SK-N-SH treated with all-trans-retinoic acid at 6 μM for 48 hours (cell line): ENCODE data around the gene CHMP2A.
"Not testable (repeated sequence)": the region's sequence is repeated elsewhere in the genome, so short reads cannot be mapped to it uniquely, and the experiment has no call there.

Source experiments
- ATAC-seq: fragments of 200-7000 bp; cut with Tn5 transposase; 3 replicates; pipeline ENCODE4 v1.9.1; 2020; ENCODE audit warnings: mild to moderate bottlenecking, moderate library complexity
- CSDC2 ChIP-seq: fragments of 250-450 bp; sonication (Bioruptor Pico); IDR thresholded peaks from 2 replicates; pipeline ENCODE4 v1.5.0; 2020; ENCODE audit warnings: mild to moderate bottlenecking, moderate library complexity
- ESRRG ChIP-seq: fragments of 250-450 bp; sonication (Bioruptor Pico); IDR thresholded peaks from 2 replicates; pipeline ENCODE4 v1.6.1; 2021; ENCODE audit warnings: mild to moderate bottlenecking
- GLIS3 ChIP-seq: fragments of 250-450 bp; sonication (Bioruptor Pico); IDR thresholded peaks from 2 replicates; pipeline ENCODE4 v1.5.0; 2020; ENCODE audit warnings: mild to moderate bottlenecking, moderate library complexity
- ISL1 ChIP-seq: fragments of 250-450 bp; sonication (Bioruptor Pico); IDR thresholded peaks from 2 replicates; pipeline ENCODE4 v2.1.2; 2022; ENCODE audit warnings: mild to moderate bottlenecking, moderate library complexity
- OSR1 ChIP-seq: fragments of 250-450 bp; sonication (Bioruptor Pico); IDR thresholded peaks from 2 replicates; pipeline ENCODE4 v1.8.0; 2022; ENCODE audit warnings: moderate library complexity, mild to moderate bottlenecking, inconsistent platforms
- RARB ChIP-seq: fragments of 250-450 bp; sonication (Bioruptor Pico); IDR thresholded peaks from 2 replicates; pipeline ENCODE4 v1.8.0; 2021; ENCODE audit warnings: mild to moderate bottlenecking, moderate library complexity
- SNAI2 ChIP-seq: fragments of 250-450 bp; sonication (Bioruptor Pico); IDR thresholded peaks from 2 replicates; pipeline ENCODE4 v1.5.0; 2020; ENCODE audit warnings: mild to moderate bottlenecking, moderate library complexity
- TCF4 ChIP-seq: fragments of 250-450 bp; sonication (Bioruptor Pico); IDR thresholded peaks from 2 replicates; pipeline ENCODE4 v1.8.0; 2021; ENCODE audit warnings: mild to moderate bottlenecking, moderate library complexity, borderline replicate concordance
- TOX ChIP-seq: fragments of 250-450 bp; sonication (Bioruptor Pico); IDR thresholded peaks from 2 replicates; pipeline ENCODE4 v1.8.0; 2021; ENCODE audit warnings: mild to moderate bottlenecking, moderate library complexity, borderline replicate concordance
- ZC3H10 ChIP-seq: fragments of 250-450 bp; sonication (Bioruptor Pico); IDR thresholded peaks from 2 replicates; pipeline ENCODE4 v1.5.1; 2021; ENCODE audit warnings: mild to moderate bottlenecking, moderate library complexity
- ZFP3 ChIP-seq: fragments of 250-450 bp; sonication (Bioruptor Pico); IDR thresholded peaks from 2 replicates; pipeline ENCODE4 v1.5.0; 2020; ENCODE audit warnings: mild to moderate bottlenecking, moderate library complexity
- ZFP30 ChIP-seq: fragments of 450-650 bp; formaldehyde crosslinking; IDR thresholded peaks from 2 replicates; pipeline ENCODE4 v1.5.0; 2022; ENCODE audit warnings: mild to moderate bottlenecking, moderate library complexity
- ZNF565 ChIP-seq: fragments of 450-650 bp; formaldehyde crosslinking; conservative IDR thresholded peaks from 2 replicates; pipeline ENCODE4 v1.5.0; 2020; ENCODE audit warnings: low read depth, mild to moderate bottlenecking, moderate library complexity
- ZNF70 ChIP-seq: fragments of 450-650 bp; formaldehyde crosslinking; IDR thresholded peaks from 2 replicates; pipeline ENCODE4 v1.5.0; 2020; ENCODE audit warnings: mild to moderate bottlenecking, moderate library complexity
- ZNF8 ChIP-seq: fragments of 450-650 bp; formaldehyde crosslinking; IDR thresholded peaks from 2 replicates; pipeline ENCODE4 v1.5.0; 2020; ENCODE audit warnings: mild to moderate bottlenecking, moderate library complexity
- TF ChIP-seq, protein P1 (sequence below): fragments of 250-450 bp; sonication (Bioruptor Pico); IDR thresholded peaks from 2 replicates; pipeline ENCODE4 v1.8.0; 2020; ENCODE audit warnings: mild to moderate bottlenecking, moderate library complexity, borderline replicate concordance
- TF ChIP-seq, protein P2 (sequence below): fragments of 250-450 bp; sonication (Bioruptor Pico); IDR thresholded peaks from 2 replicates; pipeline ENCODE4 v1.5.0; 2020; ENCODE audit warnings: mild to moderate bottlenecking, moderate library complexity
- TF ChIP-seq, protein P3 (sequence below): fragments of 250-450 bp; sonication (Bioruptor Pico); IDR thresholded peaks from 2 replicates; pipeline ENCODE4 v1.5.1; 2020; ENCODE audit warnings: low read depth, mild to moderate bottlenecking, moderate library complexity
- TF ChIP-seq, protein P4 (sequence below): fragments of 250-450 bp; sonication (Bioruptor Pico); IDR thresholded peaks from 2 replicates; pipeline ENCODE4 v1.5.1; 2021; ENCODE audit warnings: mild to moderate bottlenecking, moderate library complexity

Gene CHMP2A

DNA sequence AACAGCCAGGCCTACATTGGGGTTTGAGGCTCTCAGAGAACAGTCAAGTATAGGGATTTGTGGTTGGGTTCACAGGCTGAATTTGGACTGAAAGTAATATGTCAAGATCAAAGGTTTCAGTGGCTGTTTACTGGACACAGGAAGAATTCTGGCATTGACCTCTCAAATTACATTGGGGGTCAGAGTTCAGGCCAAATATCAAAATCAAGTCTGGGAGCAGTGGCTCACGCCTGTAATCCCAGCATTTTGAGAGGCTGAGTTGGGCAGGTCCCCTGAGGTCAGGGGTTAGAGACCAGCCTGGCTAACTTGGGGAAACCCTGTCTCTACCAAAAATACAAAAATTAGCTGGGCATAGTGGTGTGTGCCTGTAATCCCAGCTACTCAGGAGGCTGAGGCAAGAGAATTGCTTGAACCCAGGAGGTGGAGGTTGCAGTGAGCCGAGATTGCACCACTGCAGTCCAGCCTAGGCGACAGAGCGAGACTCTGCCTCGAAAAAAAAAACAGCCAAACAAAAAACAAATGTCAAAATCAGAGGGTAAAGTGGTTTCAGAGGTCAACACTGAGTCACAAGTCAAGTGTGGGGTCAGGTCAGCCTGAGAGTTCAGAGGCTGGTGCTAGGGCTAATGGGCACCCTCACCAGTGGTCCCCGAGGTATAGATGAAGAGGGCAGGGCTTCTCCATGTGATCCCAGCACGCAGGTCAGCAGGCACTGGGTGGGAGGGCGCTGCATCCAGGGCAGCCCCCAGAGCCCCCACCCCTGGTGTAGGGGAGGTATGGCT, 44.6 kb downstream of the CHMP2A start:
- ATAC-seq, result no peak
- TF ChIP-seq SNAI2 (no peak), RARB (CRISPR knock-in tag) (no peak), ZNF565 (CRISPR knock-in tag) (no peak)
- TF ChIP-seq, protein P1, sequence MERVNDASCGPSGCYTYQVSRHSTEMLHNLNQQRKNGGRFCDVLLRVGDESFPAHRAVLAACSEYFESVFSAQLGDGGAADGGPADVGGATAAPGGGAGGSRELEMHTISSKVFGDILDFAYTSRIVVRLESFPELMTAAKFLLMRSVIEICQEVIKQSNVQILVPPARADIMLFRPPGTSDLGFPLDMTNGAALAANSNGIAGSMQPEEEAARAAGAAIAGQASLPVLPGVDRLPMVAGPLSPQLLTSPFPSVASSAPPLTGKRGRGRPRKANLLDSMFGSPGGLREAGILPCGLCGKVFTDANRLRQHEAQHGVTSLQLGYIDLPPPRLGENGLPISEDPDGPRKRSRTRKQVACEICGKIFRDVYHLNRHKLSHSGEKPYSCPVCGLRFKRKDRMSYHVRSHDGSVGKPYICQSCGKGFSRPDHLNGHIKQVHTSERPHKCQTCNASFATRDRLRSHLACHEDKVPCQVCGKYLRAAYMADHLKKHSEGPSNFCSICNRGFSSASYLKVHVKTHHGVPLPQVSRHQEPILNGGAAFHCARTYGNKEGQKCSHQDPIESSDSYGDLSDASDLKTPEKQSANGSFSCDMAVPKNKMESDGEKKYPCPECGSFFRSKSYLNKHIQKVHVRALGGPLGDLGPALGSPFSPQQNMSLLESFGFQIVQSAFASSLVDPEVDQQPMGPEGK (CRISPR knock-in tag), result no peak
- TF ChIP-seq, protein P2, sequence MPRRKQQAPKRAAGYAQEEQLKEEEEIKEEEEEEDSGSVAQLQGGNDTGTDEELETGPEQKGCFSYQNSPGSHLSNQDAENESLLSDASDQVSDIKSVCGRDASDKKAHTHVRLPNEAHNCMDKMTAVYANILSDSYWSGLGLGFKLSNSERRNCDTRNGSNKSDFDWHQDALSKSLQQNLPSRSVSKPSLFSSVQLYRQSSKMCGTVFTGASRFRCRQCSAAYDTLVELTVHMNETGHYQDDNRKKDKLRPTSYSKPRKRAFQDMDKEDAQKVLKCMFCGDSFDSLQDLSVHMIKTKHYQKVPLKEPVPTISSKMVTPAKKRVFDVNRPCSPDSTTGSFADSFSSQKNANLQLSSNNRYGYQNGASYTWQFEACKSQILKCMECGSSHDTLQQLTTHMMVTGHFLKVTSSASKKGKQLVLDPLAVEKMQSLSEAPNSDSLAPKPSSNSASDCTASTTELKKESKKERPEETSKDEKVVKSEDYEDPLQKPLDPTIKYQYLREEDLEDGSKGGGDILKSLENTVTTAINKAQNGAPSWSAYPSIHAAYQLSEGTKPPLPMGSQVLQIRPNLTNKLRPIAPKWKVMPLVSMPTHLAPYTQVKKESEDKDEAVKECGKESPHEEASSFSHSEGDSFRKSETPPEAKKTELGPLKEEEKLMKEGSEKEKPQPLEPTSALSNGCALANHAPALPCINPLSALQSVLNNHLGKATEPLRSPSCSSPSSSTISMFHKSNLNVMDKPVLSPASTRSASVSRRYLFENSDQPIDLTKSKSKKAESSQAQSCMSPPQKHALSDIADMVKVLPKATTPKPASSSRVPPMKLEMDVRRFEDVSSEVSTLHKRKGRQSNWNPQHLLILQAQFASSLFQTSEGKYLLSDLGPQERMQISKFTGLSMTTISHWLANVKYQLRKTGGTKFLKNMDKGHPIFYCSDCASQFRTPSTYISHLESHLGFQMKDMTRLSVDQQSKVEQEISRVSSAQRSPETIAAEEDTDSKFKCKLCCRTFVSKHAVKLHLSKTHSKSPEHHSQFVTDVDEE (CRISPR knock-in tag), result no peak

DNA sequence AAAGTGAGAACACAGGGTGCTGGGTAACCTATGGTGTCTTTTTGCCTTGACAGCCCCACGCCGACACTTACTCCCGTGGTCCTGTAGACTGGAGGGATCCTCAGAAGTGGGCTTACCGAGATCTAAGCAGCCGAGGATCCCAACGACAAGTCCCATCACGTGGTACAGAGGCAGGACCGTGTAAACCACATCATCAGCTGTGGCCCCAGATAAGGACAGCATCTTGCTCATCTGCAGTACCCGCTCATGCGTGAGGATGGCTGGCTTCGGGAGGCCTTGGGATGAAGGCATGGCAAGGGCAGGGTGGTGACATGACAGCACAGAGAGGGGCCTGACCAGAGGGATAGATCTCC, 45.2 kb downstream of the CHMP2A start:
- ATAC-seq, result no peak
- no peak for TF ChIP-seq ZC3H10 (CRISPR knock-in tag)
- no peak for TF ChIP-seq TCF4
- TF ChIP-seq ZFP3 (CRISPR knock-in tag), result no peak
- TF ChIP-seq, protein P1 (CRISPR knock-in tag), result no peak
- no peak for TF ChIP-seq ISL1
- TF ChIP-seq TOX, result no peak
- TF ChIP-seq SNAI2, result no peak
- no peak for TF ChIP-seq GLIS3 (CRISPR knock-in tag)
- TF ChIP-seq, protein P3, sequence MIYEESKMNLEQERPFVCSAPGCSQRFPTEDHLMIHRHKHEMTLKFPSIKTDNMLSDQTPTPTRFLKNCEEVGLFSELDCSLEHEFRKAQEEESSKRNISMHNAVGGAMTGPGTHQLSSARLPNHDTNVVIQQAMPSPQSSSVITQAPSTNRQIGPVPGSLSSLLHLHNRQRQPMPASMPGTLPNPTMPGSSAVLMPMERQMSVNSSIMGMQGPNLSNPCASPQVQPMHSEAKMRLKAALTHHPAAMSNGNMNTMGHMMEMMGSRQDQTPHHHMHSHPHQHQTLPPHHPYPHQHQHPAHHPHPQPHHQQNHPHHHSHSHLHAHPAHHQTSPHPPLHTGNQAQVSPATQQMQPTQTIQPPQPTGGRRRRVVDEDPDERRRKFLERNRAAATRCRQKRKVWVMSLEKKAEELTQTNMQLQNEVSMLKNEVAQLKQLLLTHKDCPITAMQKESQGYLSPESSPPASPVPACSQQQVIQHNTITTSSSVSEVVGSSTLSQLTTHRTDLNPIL (CRISPR knock-in tag), result no peak
- TF ChIP-seq, protein P4, sequence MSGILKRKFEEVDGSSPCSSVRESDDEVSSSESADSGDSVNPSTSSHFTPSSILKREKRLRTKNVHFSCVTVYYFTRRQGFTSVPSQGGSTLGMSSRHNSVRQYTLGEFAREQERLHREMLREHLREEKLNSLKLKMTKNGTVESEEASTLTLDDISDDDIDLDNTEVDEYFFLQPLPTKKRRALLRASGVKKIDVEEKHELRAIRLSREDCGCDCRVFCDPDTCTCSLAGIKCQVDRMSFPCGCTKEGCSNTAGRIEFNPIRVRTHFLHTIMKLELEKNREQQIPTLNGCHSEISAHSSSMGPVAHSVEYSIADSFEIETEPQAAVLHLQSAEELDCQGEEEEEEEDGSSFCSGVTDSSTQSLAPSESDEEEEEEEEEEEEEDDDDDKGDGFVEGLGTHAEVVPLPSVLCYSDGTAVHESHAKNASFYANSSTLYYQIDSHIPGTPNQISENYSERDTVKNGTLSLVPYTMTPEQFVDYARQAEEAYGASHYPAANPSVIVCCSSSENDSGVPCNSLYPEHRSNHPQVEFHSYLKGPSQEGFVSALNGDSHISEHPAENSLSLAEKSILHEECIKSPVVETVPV (CRISPR knock-in tag), result no peak
- TF ChIP-seq ZNF70 (CRISPR knock-in tag), result no peak
- no peak for TF ChIP-seq CSDC2 (CRISPR knock-in tag)
- TF ChIP-seq ZFP30 (CRISPR knock-in tag), result no peak
- no peak for TF ChIP-seq ESRRG (CRISPR knock-in tag)
- TF ChIP-seq ZNF8 (CRISPR knock-in tag), result no peak
- no peak for TF ChIP-seq OSR1
- TF ChIP-seq, protein P2 (CRISPR knock-in tag), result no peak
- TF ChIP-seq, all 23 proteins: peak for 0

DNA sequence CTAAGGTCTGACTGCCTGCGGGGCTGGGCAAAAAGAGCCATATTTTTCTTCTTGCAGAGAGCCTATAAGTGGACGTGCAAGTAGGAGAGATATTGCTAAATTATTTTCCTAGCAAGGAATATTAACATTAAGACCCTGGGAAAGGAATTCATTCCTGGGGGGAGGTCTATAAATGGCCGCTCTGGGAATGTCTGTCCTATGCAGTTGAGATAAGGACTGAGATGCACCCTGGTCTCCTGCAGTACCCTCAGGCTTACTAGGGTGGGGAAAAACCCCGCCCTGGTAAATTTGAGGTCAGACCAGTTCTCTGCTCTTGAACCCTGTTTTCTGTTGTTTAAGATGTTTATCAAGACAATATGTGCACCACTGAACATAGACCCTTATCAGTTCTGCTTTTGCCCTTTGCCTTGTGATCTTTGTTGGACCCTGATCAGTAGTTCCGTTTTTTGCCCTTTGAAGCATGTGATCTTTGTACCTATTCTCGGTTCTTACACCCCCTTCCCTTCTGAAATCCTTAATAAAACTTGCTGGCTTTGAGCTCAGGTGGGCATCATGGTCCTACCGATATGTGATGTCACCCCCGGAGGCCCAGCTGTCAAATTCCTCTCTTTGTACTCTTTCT, 47.2 kb downstream of the CHMP2A start:
- not testable (repeated sequence) for ATAC-seq
